ENCODE results near the gene NRXN3. TPM values are rescaled to one million over a fixed set of nuclear protein-coding genes. Genes with fewer than 3 reads are reported as not detected.

The NRXN3 gene
- polyA plus RNA-seq, 1 of the 3 experiments (the other 2 are of a cell fraction): 1.6 TPM

DNA sequence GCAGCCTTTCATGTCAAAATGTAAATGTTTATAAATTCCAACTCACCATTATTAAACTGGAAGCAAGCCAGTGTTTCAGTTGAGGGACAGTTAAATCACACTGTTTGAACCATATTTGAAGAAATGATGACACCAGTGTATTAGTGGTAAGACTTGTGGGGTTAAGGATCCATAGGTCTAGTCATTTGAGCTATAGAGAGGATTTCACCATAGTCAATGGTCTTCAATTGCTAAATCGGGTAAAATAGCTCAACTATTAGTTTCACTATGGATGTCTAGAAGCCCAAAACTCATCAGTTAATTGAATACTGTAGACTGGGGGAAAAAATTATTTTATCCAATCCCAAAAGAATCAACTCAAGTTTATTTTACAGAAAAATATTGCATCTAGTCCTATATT, 659.1 kb downstream of the NRXN3 start (continued):
- TF ChIP-seq, protein P1, sequence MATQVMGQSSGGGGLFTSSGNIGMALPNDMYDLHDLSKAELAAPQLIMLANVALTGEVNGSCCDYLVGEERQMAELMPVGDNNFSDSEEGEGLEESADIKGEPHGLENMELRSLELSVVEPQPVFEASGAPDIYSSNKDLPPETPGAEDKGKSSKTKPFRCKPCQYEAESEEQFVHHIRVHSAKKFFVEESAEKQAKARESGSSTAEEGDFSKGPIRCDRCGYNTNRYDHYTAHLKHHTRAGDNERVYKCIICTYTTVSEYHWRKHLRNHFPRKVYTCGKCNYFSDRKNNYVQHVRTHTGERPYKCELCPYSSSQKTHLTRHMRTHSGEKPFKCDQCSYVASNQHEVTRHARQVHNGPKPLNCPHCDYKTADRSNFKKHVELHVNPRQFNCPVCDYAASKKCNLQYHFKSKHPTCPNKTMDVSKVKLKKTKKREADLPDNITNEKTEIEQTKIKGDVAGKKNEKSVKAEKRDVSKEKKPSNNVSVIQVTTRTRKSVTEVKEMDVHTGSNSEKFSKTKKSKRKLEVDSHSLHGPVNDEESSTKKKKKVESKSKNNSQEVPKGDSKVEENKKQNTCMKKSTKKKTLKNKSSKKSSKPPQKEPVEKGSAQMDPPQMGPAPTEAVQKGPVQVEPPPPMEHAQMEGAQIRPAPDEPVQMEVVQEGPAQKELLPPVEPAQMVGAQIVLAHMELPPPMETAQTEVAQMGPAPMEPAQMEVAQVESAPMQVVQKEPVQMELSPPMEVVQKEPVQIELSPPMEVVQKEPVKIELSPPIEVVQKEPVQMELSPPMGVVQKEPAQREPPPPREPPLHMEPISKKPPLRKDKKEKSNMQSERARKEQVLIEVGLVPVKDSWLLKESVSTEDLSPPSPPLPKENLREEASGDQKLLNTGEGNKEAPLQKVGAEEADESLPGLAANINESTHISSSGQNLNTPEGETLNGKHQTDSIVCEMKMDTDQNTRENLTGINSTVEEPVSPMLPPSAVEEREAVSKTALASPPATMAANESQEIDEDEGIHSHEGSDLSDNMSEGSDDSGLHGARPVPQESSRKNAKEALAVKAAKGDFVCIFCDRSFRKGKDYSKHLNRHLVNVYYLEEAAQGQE (IDR thresholded peaks at IDR 0.05; ENCODE audit: low read depth, low read length): no peak
- TF ChIP-seq MXI1 (IDR thresholded peaks at IDR 0.05; ENCODE audit: low read depth, low read length) (no peak), FOSL2 (IDR thresholded peaks at IDR 0.05; ENCODE audit: borderline replicate concordance, low read depth) (no peak)

DNA sequence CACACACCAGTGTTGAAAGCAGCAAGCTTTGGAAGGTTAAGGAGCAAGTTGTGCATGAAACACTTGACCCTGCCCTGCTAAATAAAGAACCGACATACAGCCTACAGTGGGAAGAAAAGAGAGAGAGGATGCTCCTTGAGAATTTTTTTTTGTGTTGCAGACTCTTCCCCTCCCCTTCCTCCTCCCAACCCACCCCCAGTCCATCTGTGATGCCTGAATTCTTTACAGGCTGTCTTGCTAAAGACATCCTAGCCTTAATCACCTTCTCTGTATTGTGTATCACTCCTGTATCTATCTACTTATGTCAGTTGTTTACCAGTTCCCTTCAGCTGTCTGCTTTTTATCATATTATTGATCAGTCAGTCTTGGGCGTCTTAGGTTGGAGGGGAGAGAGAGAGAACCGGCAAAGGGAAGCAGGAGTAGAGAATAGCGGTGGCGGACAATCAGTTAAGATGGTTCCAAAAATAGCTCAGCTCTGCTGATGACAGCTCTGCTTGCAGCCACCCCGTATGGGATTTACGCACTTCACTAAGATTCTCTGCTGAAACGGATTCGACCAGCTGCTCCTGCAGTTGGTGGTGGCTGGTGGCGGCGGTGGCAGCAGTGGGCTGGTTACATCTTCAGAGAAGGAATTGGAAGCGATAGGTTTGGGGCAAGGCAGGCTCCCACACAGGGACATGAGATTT, 664.7 kb downstream of the NRXN3 start:
- DNase-seq: no peak

DNA sequence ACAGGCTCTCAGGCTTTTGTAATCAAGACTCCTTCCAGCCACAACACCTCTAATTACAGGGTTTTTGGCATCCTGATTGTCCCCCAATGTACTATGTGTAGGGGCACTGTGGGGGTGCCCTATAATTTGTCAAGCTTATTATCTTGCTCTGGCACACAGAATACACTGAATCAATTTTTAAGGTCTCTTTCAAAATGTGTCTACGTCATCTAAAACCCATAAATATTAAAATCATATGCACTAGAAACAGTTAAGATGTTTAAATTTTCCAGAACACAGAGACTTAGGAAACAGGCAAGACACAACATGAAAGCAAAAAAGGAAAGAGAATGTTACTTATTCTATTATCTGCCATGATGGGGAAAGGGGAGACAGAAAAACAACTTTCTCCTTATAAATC, 665.7 kb downstream of the NRXN3 start:
- Histone ChIP-seq H3F3A (replicated peaks; ENCODE audit: insufficient read depth) (no peaks in the 10 kb centered on the region), H3K79me2 (ENCODE audit: insufficient read depth) (no peaks in the 10 kb centered on the region), H3K9me2 (no peaks in the 10 kb centered on the region), H3K27ac (ENCODE audit: low read depth in 2 of 2, low read length in 1 of 2) (no peak overlapping the region), H3K4me2 (no peak overlapping the region), H3K9ac (no peak overlapping the region), H2AFZ (ENCODE audit: low read depth) (no peak overlapping the region), H3K4me3 (ENCODE audit: low read depth in 2 of 2, low read length in 1 of 2) (no peak overlapping the region), H3K4me1 (ENCODE audit: control insufficient read depth in 1 of 2, insufficient read depth in 2 of 2, low read depth in 1 of 2, low read length in 1 of 2) (peaks cover 0 to 3% of the 10 kb centered on the region in 2 experiments; a peak in 2 of 4 replicates), H3K27me3 (ENCODE audit: insufficient read depth) (no peaks in the 10 kb centered on the region; the same call in 1 of the 2 replicates), H3K9me3 (no peaks in the 10 kb centered on the region), H3K36me3 (replicated peaks in 1 of 2; ENCODE audit: control insufficient read depth in 1 of 2, insufficient read depth in 2 of 2, low read length in 1 of 2) (no peaks in the 10 kb centered on the region), H4K20me1 (ENCODE audit: insufficient read depth) (no peaks in the 10 kb centered on the region)
- POLR2A ChIA-PET: no interaction called here
- WGBS (ENCODE audit: low lambda C conversion rate): 24% methylated on average over 1 of the region's 1 CpG
- TF ChIP-seq, protein P2, sequence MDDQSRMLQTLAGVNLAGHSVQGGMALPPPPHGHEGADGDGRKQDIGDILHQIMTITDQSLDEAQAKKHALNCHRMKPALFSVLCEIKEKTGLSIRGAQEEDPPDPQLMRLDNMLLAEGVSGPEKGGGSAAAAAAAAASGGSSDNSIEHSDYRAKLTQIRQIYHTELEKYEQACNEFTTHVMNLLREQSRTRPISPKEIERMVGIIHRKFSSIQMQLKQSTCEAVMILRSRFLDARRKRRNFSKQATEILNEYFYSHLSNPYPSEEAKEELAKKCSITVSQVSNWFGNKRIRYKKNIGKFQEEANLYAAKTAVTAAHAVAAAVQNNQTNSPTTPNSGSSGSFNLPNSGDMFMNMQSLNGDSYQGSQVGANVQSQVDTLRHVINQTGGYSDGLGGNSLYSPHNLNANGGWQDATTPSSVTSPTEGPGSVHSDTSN (IDR thresholded peaks at IDR 0.05): no peak
- TF ChIP-seq, protein P1 (IDR thresholded peaks at IDR 0.05; ENCODE audit: low read depth, low read length): no peak
- no peak for TF ChIP-seq RAD21 (IDR thresholded peaks at IDR 0.05; ENCODE audit: low read length)
- no peak for TF ChIP-seq POLR2AphosphoS5 (IDR thresholded peaks at IDR 0.05; ENCODE audit: low read depth, low read length)
- DNase-seq: no peak
- CTCF ChIA-PET: interaction anchor here (0.9 to 3.3 kb wide), 4 partner anchors 13 to 237 kb away, joined by 3 to 21 read pairs (median 4); no protein-coding TSS in a partner anchor

More for the DNA sequence above, 664.7 kb downstream of the NRXN3 start:
- Histone ChIP-seq H3K4me1 (ENCODE audit: control insufficient read depth in 1 of 2, insufficient read depth in 2 of 2, low read depth in 1 of 2, low read length in 1 of 2) (no peaks in the 10 kb centered on the region), H2AFZ (ENCODE audit: low read depth) (no peak overlapping the region), H4K20me1 (ENCODE audit: insufficient read depth) (no peaks in the 10 kb centered on the region), H3K79me2 (ENCODE audit: insufficient read depth) (no peaks in the 10 kb centered on the region), H3K27ac (ENCODE audit: low read depth in 2 of 2, low read length in 1 of 2) (no peak overlapping the region), H3K27me3 (ENCODE audit: insufficient read depth) (no peaks in the 10 kb centered on the region; the same call in 1 of the 2 replicates), H3F3A (replicated peaks; ENCODE audit: insufficient read depth) (no peaks in the 10 kb centered on the region), H3K4me3 (ENCODE audit: low read depth in 2 of 2, low read length in 1 of 2) (0 out of 4 replicates have a peak overlapping the region, but pooled peaks of 1 of the 2 experiments have one; percentile 9), H3K9ac (no peak overlapping the region), H3K36me3 (replicated peaks in 1 of 2; ENCODE audit: control insufficient read depth in 1 of 2, insufficient read depth in 2 of 2, low read length in 1 of 2) (no peaks in the 10 kb centered on the region), H3K9me2 (no peaks in the 10 kb centered on the region), H3K4me2 (no peak overlapping the region), H3K9me3 (no peaks in the 10 kb centered on the region)
- TF ChIP-seq, protein P2 (IDR thresholded peaks at IDR 0.05): no peak
- no peak for TF ChIP-seq YY1 (IDR thresholded peaks at IDR 0.05; ENCODE audit: low read depth)
- WGBS (ENCODE audit: low lambda C conversion rate): 5% methylated on average over 9 of the region's 12 CpGs
- CTCF ChIA-PET: interaction anchor here (3.3 kb wide), 1 partner anchor 14 kb away, joined by 21 read pairs; no protein-coding TSS in a partner anchor
- POLR2A ChIA-PET: no interaction called here

All from SK-N-SH (cell line).